IPS DF 19.7 (cell line): ENCODE results near the gene DTX3L.

Experiments
- DNase-seq: peaks from one replicate; pipeline ENCODE4 v3.0.0-alpha.2; 2013; ENCODE audit warnings: low read depth, low spot score

The DTX3L gene

GRCh38 chr3:122606330-122606729 lies 42.2 kb downstream of the DTX3L start:
- no peak for DNase-seq

GRCh38 chr3:122608916-122609315 lies 44.8 kb downstream of the DTX3L start:
- no peak for DNase-seq

GRCh38 chr3:122609798-122610559 lies 45.8 kb downstream of the DTX3L start:
- no peak for DNase-seq

- DNase-seq: no peak
Measured at GRCh38 chr3:122612696-122613095, 48.6 kb downstream of the DTX3L start.

GRCh38 chr3:122615303-122615702 lies 51.2 kb downstream of the DTX3L start:
- DNase-seq: no peak

GRCh38 chr3:122618614-122619013 lies 54.5 kb downstream of the DTX3L start:
- DNase-seq: no peak

- DNase-seq: no peak
Measured at GRCh38 chr3:122619040-122619439, 54.9 kb downstream of the DTX3L start.

GRCh38 chr3:122620399-122620798 lies 56.3 kb downstream of the DTX3L start:
- no peak for DNase-seq

- DNase-seq: no peak
Measured at GRCh38 chr3:122621112-122621511, 57.0 kb downstream of the DTX3L start.

- DNase-seq: no peak
Measured at GRCh38 chr3:122623031-122623829, 59.1 kb downstream of the DTX3L start.
